Kidney (tissue), 14 donors: ENCODE data around the gene PRRG3. TPM values are rescaled to one million over a fixed set of nuclear protein-coding genes. Genes with fewer than 3 reads are reported as not detected.
A peak's percentile ranks its signal among the peaks of the same experiment; 100 is the strongest.

ENCODE experiments used
- DNase-seq, 5 donors: peaks; one replicate each; pipeline ENCODE4 v3.0.0-alpha.2; 2013 to 2020
- FAIRE-seq: peaks from 2 replicates; lab custom pipeline; 2012; peaks lifted over from hg19 to GRCh38; lab: Jason Lieb, UNC
- H3K27ac ChIP-seq, 2 donors: one replicate each; pipeline ENCODE4 v1.7.0; 2013; ENCODE audit warnings: low read depth in 2 of 2, low read length in 2 of 2, inconsistent platforms in 1 of 2
- H3K27me3 ChIP-seq: one replicate; pipeline ENCODE4 v1.7.1; 2013; ENCODE audit warnings: low read length, inconsistent platforms; ENCODE audit not compliant: control insufficient read depth, insufficient read depth
- H3K36me3 ChIP-seq, 3 donors: one replicate each; pipeline versions ENCODE4 v1.7.0 to v1.7.1; 2013; ENCODE audit warnings: low read length in 3 of 3, control low read depth in 1 of 3, inconsistent platforms in 1 of 3; ENCODE audit not compliant: insufficient read depth in 3 of 3, control insufficient read depth in 2 of 3
- H3K4me1 ChIP-seq, 3 donors: one replicate each; pipeline versions ENCODE4 v1.7.0 to v1.7.1; 2013; ENCODE audit warnings: low read length in 3 of 3, inconsistent platforms in 1 of 3, low read depth in 1 of 3; ENCODE audit not compliant: control insufficient read depth in 2 of 3, insufficient read depth in 2 of 3
- H3K4me3 ChIP-seq, 3 donors: one replicate each; pipeline versions ENCODE4 v1.7.0 to v1.8.1; 2013; ENCODE audit warnings: low read length in 3 of 3, control low read depth in 1 of 3, inconsistent platforms in 1 of 3
- H3K9ac ChIP-seq, 3 donors: one replicate each; pipeline versions ENCODE4 v1.7.0 to v1.7.1; 2013; ENCODE audit warnings: low read length in 3 of 3, control low read depth in 1 of 3, inconsistent platforms in 1 of 3
- H3K9me3 ChIP-seq, 3 donors: one replicate each; pipeline versions ENCODE4 v1.7.0 to v1.7.1; 2013; ENCODE audit warnings: low read length in 3 of 3, control low read depth in 1 of 3, inconsistent platforms in 1 of 3; ENCODE audit not compliant: control insufficient read depth in 2 of 3, insufficient read depth in 1 of 3
- CTCF ChIP-seq: IDR thresholded peaks from 3 replicates; pipeline ENCODE4 v1.5.1; 2012; ENCODE audit warnings: mild to moderate bottlenecking, moderate library complexity, borderline replicate concordance; ENCODE audit not compliant: insufficient read depth; ENCODE audit errors: extremely low read depth
- intact Hi-C: fragments of 100-400 bp; cut with DNase I; formaldehyde crosslinking; loops from one replicate; pipeline ENCODE4 v1.11.1; 2022
- polyA plus RNA-seq: library from polyadenylated mRNA; stranded (reverse); fragments of 350-450 nt; fragmentation: Illumina TruSeq; extraction: RNeasy Lipid Tissue Mini Kit (QIAGEN cat#74804); gene quantifications from one replicate; pipeline ENCODE4 v1.2.3, GENCODE V29; 2014; ENCODE audit warnings: low read depth, low replicate concordance; ENCODE audit not compliant: insufficient read depth
- total RNA-seq: library from RNA; stranded (reverse); fragmentation: NEBNext Ultra II Directional; extraction: Animal tissue kit (Norgen Biotek cat#: 25700); gene quantifications from one replicate; pipeline ENCODE4 v1.2.1, GENCODE V29; 2021
- donor health status: control.
- donor health status: control.
- donor health status: control.
- donor health status: control.
- donor health status: control.
- donor health status: DM: yes; HTN: yes; CAD: no.
- donor health status: Normal renal cell carcinoma (clear cell type).

The PRRG3 gene
- total and polyA plus RNA-seq, 2 donors from 2014 or later = 0.24 to 0.44 TPM

GRCh38 chrX:151754641-151755215 is 59.5 kb downstream of the PRRG3 start:
- Histone ChIP-seq H3K9me3 (no peaks in the 10 kb centered on the region), H3K36me3 (no peaks in the 10 kb centered on the region), H3K27me3 (no peaks in the 10 kb centered on the region), H3K4me1 (peaks cover 0 to 3% (median 0%) of the 10 kb centered on the region in 3 donors), H3K27ac (no peak overlapping the region), H3K9ac (no peak overlapping the region), H3K4me3 (no peak overlapping the region)
- FAIRE-seq = no peak
- peak in 2 of 5 donors; percentile 24 to 30 for DNase-seq
- no peak for TF ChIP-seq CTCF
- intact Hi-C loops = no loop called here

Other genes starting within 250 kb of the PRRG3 start
- gene PASD1, start 131.8 kb upstream of the PRRG3 start, total RNA-seq = not detected
- gene PASD1, start 131.8 kb upstream of the PRRG3 start, polyA plus RNA-seq = not detected
- gene FATE1, start 20.6 kb downstream of the PRRG3 start, total RNA-seq = not detected
- 0.52 TPM for gene FATE1, start 20.6 kb downstream of the PRRG3 start, polyA plus RNA-seq
- gene CNGA2, start 39.3 kb downstream of the PRRG3 start, total RNA-seq = not detected
- gene CNGA2, start 39.3 kb downstream of the PRRG3 start, polyA plus RNA-seq = not detected
- gene MAGEA4, start 217.4 kb downstream of the PRRG3 start, total RNA-seq = not detected
- not detected for gene MAGEA4, start 217.4 kb downstream of the PRRG3 start, polyA plus RNA-seq